OCI-LY1 (cell line): ENCODE results near the gene CYP11A1.

ENCODE experiments used
- H2AFZ ChIP-seq: fragments of 200-600 bp; sonication (generic), shearing (Covaris generic); 2 replicates; pipeline ENCODE4 v1.6.0; 2014; ENCODE audit warnings: antibody characterized with exemption, mild to moderate bottlenecking, low read length
- H3F3A ChIP-seq: fragments of 200-600 bp; sonication (generic), shearing (Covaris generic); 2 replicates; pipeline ENCODE4 v1.6.0; 2014; ENCODE audit warnings: mild to moderate bottlenecking, antibody characterized with exemption, low read length, moderate library complexity; ENCODE audit not compliant: insufficient read depth
- H3K27ac ChIP-seq: fragments of 200-600 bp; sonication (generic); 2 replicates; pipeline ENCODE4 v1.5.1; 2014; ENCODE audit warnings: low read length, mixed run types, mild to moderate bottlenecking, low read depth; ENCODE audit not compliant: poor library complexity, severe bottlenecking
- H3K27me3 ChIP-seq: fragments of 200-600 bp; sonication (generic); 2 replicates; pipeline ENCODE4 v1.6.0; 2014; ENCODE audit warnings: antibody characterized with exemption, mild to moderate bottlenecking, low read length, moderate library complexity; ENCODE audit not compliant: insufficient read depth
- H3K36me3 ChIP-seq: fragments of 200-600 bp; sonication (generic); 2 replicates; pipeline ENCODE4 v1.6.1; 2014; ENCODE audit warnings: mild to moderate bottlenecking, antibody characterized with exemption, low read length, moderate library complexity, mixed read lengths; ENCODE audit not compliant: insufficient read depth
- H3K4me1 ChIP-seq: fragments of 200-600 bp; sonication (generic); 2 replicates; pipeline ENCODE4 v1.5.1; 2014; ENCODE audit warnings: mild to moderate bottlenecking, low read length, moderate library complexity; ENCODE audit not compliant: insufficient read depth, severe bottlenecking
- H3K4me2 ChIP-seq: fragments of 200-600 bp; sonication (generic), shearing (Covaris generic); 2 replicates; pipeline ENCODE4 v1.6.1; 2014; ENCODE audit warnings: low read length
- H3K4me3 ChIP-seq: fragments of 200-600 bp; sonication (generic); 2 replicates; pipeline ENCODE4 v1.5.1; 2014; ENCODE audit warnings: low read length, low read depth, mild to moderate bottlenecking, mixed read lengths; ENCODE audit not compliant: poor library complexity, severe bottlenecking
- H3K79me2 ChIP-seq: fragments of 200-600 bp; shearing (Covaris generic); 2 replicates; pipeline ENCODE4 v1.6.1; 2016; ENCODE audit warnings: mixed run types, low read length, mixed read lengths; ENCODE audit not compliant: insufficient read depth
- H3K9ac ChIP-seq: fragments of 200-600 bp; sonication (generic), shearing (Covaris generic); 2 replicates; pipeline ENCODE4 v1.6.1; 2014; ENCODE audit warnings: mild to moderate bottlenecking, low read length, mixed read lengths
- H3K9me2 ChIP-seq: fragments of 200-600 bp; sonication (generic), shearing (Covaris generic); 2 replicates; pipeline ENCODE4 v1.6.1; 2014; ENCODE audit warnings: low read depth, mild to moderate bottlenecking, low read length, mixed read lengths
- H3K9me3 ChIP-seq: fragments of 200-600 bp; shearing (Covaris generic); 2 replicates; pipeline ENCODE4 v1.6.1; 2014; ENCODE audit warnings: low read length, mixed read lengths
- H4K20me1 ChIP-seq: fragments of 200-600 bp; sonication (generic), shearing (Covaris generic); 2 replicates; pipeline ENCODE4 v1.6.0; 2016; ENCODE audit warnings: mild to moderate bottlenecking, low read length; ENCODE audit not compliant: insufficient read depth
- EZH2 ChIP-seq: fragments of 200-600 bp; sonication (generic), shearing (Covaris generic); IDR thresholded peaks from 2 replicates; pipeline ENCODE4 v1.8.0; 2017; ENCODE audit warnings: borderline replicate concordance, mixed run types, mild to moderate bottlenecking, antibody characterized with exemption, low read length, moderate library complexity, mixed read lengths
- TF ChIP-seq, protein P1 (sequence below): fragments of 200-600 bp; sonication (generic), shearing (Covaris generic); IDR thresholded peaks from 2 replicates; pipeline ENCODE4 v1.5.1; 2017; ENCODE audit warnings: mild to moderate bottlenecking, antibody characterized with exemption, low read length, moderate library complexity, mixed read lengths

Gene CYP11A1

DNA sequence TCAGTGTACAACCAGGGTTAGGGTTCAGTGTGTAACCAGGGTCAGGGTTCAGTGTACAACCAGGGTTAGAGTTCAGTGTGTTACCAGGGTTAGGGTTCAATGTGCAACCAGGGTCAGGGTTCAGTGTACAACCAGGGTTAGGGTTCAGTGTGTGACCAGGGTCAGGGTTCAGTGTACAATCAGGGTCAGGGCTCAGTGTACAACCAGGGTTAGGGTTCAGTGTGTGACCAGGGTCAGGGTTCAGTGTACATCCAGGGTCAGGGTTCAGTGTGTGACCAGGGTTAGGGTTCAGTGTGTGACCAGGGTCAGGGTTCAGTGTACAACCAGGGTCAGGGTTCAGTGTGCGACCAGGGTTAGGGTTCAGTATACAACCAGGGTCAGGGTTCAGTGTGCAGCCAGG lies 33.3 kb downstream of the CYP11A1 start:
- no peak for TF ChIP-seq EZH2
- TF ChIP-seq, protein P1, sequence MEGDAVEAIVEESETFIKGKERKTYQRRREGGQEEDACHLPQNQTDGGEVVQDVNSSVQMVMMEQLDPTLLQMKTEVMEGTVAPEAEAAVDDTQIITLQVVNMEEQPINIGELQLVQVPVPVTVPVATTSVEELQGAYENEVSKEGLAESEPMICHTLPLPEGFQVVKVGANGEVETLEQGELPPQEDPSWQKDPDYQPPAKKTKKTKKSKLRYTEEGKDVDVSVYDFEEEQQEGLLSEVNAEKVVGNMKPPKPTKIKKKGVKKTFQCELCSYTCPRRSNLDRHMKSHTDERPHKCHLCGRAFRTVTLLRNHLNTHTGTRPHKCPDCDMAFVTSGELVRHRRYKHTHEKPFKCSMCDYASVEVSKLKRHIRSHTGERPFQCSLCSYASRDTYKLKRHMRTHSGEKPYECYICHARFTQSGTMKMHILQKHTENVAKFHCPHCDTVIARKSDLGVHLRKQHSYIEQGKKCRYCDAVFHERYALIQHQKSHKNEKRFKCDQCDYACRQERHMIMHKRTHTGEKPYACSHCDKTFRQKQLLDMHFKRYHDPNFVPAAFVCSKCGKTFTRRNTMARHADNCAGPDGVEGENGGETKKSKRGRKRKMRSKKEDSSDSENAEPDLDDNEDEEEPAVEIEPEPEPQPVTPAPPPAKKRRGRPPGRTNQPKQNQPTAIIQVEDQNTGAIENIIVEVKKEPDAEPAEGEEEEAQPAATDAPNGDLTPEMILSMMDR, result no peak
- no peak overlapping the region for H3K4me2 ChIP-seq
- no peaks in the 10 kb centered on the region for H3K79me2 ChIP-seq
- H3K4me3 ChIP-seq, result no peak overlapping the region
- no peak overlapping the region for H2AFZ ChIP-seq
- H3K9me3 ChIP-seq, result no peaks in the 10 kb centered on the region
- H3K9ac ChIP-seq, result no peak overlapping the region
- no peaks in the 10 kb centered on the region for H3F3A ChIP-seq
- H3K9me2 ChIP-seq, result no peaks in the 10 kb centered on the region
- H4K20me1 ChIP-seq, result no peaks in the 10 kb centered on the region
- H3K27ac ChIP-seq, result no peak overlapping the region
- no peaks in the 10 kb centered on the region for H3K36me3 ChIP-seq
- H3K27me3 ChIP-seq, result peaks cover 7% of the 10 kb centered on the region; the same call in 1 of the 2 replicates
- H3K4me1 ChIP-seq, result no peaks in the 10 kb centered on the region

DNA sequence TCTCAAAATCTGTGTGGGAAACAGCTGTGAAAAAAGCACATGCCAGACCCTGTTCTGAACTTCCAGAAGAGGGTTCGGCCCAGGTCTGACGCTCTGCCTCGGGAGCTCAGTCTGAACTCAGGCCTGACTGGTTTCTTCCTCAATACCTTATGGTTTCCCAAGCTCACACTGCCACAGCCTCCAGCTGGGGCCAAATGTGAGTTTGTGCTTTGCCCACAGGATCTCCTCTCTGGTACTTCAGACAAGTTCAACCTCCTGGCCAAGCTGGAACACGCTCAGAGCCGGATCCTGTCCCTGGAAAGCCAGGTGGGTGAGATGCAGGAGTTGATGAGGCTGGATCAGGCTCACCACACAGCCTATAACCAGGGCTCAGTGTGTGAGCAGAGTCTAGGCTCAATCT lies 33.8 kb downstream of the CYP11A1 start:
- no peaks in the 10 kb centered on the region for H3K9me3 ChIP-seq
- H3K79me2 ChIP-seq, result no peaks in the 10 kb centered on the region
- no peak overlapping the region for H3K4me3 ChIP-seq
- no peaks in the 10 kb centered on the region for H3K9me2 ChIP-seq
- no peak overlapping the region for H3K9ac ChIP-seq
- no peak overlapping the region for H2AFZ ChIP-seq
- no peaks in the 10 kb centered on the region for H3K4me1 ChIP-seq
- H3K27ac ChIP-seq, result no peak overlapping the region
- no peaks in the 10 kb centered on the region for H3F3A ChIP-seq
- no peaks in the 10 kb centered on the region for H4K20me1 ChIP-seq
- TF ChIP-seq, protein P1, result no peak
- TF ChIP-seq EZH2, result no peak
- no peaks in the 10 kb centered on the region for H3K36me3 ChIP-seq
- H3K4me2 ChIP-seq, result no peak overlapping the region
- peaks cover 7% of the 10 kb centered on the region; the same call in 1 of the 2 replicates for H3K27me3 ChIP-seq

DNA sequence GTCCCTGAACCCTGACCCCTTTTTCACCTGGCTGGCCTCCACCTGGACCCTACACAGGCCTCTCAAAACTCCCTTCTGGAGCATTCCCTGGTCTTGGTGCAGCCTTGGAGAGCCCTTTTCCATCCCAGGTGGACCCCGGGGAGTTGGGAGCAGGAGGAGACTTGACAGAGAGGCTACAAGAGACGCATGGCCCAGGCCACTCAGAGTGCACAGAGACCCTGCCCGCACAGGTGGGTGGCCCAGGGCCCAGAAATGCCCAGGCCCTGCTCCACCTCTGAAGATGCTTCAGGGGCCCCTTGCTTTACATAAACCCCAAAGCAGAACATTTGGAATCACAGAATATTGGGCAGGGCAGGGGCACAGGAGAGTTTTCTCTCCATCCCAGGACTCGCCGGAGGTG lies 34.4 kb downstream of the CYP11A1 start:
- Histone ChIP-seq H3F3A (no peaks in the 10 kb centered on the region), H3K27me3 (peaks cover 11% of the 10 kb centered on the region), H3K27ac (no peak overlapping the region), H3K36me3 (no peaks in the 10 kb centered on the region), H3K79me2 (no peaks in the 10 kb centered on the region), H4K20me1 (no peaks in the 10 kb centered on the region), H2AFZ (no peak overlapping the region), H3K9ac (no peak overlapping the region), H3K4me1 (no peaks in the 10 kb centered on the region), H3K9me3 (no peaks in the 10 kb centered on the region), H3K9me2 (no peaks in the 10 kb centered on the region), H3K4me2 (no peak overlapping the region), H3K4me3 (no peak overlapping the region)
- TF ChIP-seq, protein P1, result no peak
- no peak for TF ChIP-seq EZH2
